ENCODE measurements around the gene TTC9. TPM values are rescaled to one million over a fixed set of nuclear protein-coding genes. Genes with fewer than 3 reads are reported as not detected.

Gene TTC9
- total RNA-seq, 1 experiment from 2014 or later, result 0.49 TPM

DNA sequence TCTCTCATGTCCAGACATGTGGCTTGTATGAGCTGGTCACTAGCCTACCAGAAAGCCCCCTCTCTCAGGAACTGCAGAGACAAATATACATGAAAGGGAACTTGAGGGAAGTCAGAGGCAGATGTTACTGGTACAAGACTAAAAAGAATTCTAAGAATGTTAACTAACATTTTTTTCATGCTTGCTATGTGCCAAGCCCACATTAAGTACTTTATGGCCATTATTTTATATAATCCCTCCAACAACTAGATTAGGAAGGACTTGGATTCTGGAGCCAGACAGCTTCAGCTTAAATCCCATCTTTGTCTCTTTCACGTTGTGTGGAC is 24.6 kb downstream of the TTC9 start:
- no peak overlapping the region for H3K27ac ChIP-seq (ENCODE audit: low read length)

DNA sequence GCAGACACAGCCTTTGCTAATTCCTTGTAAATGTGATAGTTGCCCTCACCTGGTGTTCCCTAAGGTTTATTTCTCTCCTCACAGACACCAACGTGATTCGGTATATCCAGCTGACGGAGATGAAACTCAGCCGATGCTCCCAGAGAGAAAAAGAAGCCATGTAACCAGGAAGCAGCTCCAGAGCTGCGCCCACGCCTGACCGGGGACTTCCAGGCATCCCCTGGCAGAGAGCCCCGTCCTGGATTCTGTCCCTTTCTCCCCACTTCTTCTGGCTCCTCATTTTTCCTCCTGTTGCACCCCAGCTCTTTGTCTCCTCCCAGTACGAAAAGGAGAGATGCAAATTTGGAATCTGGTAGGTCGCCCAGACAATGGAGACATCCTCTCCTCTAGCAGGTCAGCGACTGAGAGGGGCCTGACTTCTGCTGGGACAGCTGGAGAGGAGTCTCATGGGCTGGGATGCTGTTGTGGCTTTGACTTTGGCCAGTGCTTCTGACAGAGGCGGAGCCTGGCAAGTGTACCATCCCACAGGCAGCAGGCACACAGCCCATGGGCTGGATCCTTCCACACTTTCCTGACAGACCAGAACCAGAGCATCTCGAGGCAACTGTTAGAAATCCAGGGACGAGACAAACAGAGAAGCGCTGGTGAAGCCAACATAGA is 29.4 kb downstream of the TTC9 start:
- in situ Hi-C loops (cut with HindIII; ENCODE audit: low pct_unique_long_range_greater_than_20kb, low sequenced_read_pairs) (no loop called here), intact Hi-C loops (cut with micrococcal nuclease; ENCODE audit: unreplicated experiment) (no loop called here)
- BruUV-seq (replicated peaks), result no TSS peak

More for the DNA sequence above, 24.6 kb downstream of the TTC9 start:
- no TSS peak for BruUV-seq (replicated peaks)
- DNase-seq (ENCODE audit: low read depth, low spot score) (no peak), ATAC-seq (no peak)
- no peak for TF ChIP-seq POLR2AphosphoS5 (IDR thresholded peaks at IDR 0.05; ENCODE audit: low read depth, low read length)
- TF ChIP-seq, protein P1, sequence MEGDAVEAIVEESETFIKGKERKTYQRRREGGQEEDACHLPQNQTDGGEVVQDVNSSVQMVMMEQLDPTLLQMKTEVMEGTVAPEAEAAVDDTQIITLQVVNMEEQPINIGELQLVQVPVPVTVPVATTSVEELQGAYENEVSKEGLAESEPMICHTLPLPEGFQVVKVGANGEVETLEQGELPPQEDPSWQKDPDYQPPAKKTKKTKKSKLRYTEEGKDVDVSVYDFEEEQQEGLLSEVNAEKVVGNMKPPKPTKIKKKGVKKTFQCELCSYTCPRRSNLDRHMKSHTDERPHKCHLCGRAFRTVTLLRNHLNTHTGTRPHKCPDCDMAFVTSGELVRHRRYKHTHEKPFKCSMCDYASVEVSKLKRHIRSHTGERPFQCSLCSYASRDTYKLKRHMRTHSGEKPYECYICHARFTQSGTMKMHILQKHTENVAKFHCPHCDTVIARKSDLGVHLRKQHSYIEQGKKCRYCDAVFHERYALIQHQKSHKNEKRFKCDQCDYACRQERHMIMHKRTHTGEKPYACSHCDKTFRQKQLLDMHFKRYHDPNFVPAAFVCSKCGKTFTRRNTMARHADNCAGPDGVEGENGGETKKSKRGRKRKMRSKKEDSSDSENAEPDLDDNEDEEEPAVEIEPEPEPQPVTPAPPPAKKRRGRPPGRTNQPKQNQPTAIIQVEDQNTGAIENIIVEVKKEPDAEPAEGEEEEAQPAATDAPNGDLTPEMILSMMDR (IDR thresholded peaks at IDR 0.05), result no peak
- no peak for TF ChIP-seq SIN3A (IDR thresholded peaks at IDR 0.05; ENCODE audit: borderline replicate concordance, insufficient read depth, low read depth, low read length)
- no peak for TF ChIP-seq TCF7L2 (IDR thresholded peaks at IDR 0.05; ENCODE audit: low read depth, low read length)
- TF ChIP-seq, protein P2, sequence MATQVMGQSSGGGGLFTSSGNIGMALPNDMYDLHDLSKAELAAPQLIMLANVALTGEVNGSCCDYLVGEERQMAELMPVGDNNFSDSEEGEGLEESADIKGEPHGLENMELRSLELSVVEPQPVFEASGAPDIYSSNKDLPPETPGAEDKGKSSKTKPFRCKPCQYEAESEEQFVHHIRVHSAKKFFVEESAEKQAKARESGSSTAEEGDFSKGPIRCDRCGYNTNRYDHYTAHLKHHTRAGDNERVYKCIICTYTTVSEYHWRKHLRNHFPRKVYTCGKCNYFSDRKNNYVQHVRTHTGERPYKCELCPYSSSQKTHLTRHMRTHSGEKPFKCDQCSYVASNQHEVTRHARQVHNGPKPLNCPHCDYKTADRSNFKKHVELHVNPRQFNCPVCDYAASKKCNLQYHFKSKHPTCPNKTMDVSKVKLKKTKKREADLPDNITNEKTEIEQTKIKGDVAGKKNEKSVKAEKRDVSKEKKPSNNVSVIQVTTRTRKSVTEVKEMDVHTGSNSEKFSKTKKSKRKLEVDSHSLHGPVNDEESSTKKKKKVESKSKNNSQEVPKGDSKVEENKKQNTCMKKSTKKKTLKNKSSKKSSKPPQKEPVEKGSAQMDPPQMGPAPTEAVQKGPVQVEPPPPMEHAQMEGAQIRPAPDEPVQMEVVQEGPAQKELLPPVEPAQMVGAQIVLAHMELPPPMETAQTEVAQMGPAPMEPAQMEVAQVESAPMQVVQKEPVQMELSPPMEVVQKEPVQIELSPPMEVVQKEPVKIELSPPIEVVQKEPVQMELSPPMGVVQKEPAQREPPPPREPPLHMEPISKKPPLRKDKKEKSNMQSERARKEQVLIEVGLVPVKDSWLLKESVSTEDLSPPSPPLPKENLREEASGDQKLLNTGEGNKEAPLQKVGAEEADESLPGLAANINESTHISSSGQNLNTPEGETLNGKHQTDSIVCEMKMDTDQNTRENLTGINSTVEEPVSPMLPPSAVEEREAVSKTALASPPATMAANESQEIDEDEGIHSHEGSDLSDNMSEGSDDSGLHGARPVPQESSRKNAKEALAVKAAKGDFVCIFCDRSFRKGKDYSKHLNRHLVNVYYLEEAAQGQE (IDR thresholded peaks at IDR 0.05; ENCODE audit: insufficient read depth in 1 of 2, low read depth in 2 of 2, low read length in 1 of 2), result no peak
- Histone ChIP-seq H3K4me3 (ENCODE audit: low read depth in 2 of 2, low read length in 2 of 2) (no peak overlapping the region), H3K4me1 (ENCODE audit: control insufficient read depth, insufficient read depth, low read length) (no peaks in the 10 kb centered on the region; the same call in 1 of the 2 replicates), H3K9me3 (ENCODE audit: control insufficient read depth, insufficient read depth, low read depth, low read length) (no peaks in the 10 kb centered on the region), H3K36me3 (ENCODE audit: control insufficient read depth, insufficient read depth, low read length) (no peaks in the 10 kb centered on the region), H3K27me3 (ENCODE audit: control insufficient read depth, insufficient read depth, low read length) (no peaks in the 10 kb centered on the region)
- ChIA-PET CTCF (no interaction called here), POLR2A (no interaction called here)
- intact Hi-C loops (cut with micrococcal nuclease; ENCODE audit: unreplicated experiment), result no loop called here
- in situ Hi-C loops (cut with HindIII; ENCODE audit: low pct_unique_long_range_greater_than_20kb, low sequenced_read_pairs), result no loop called here

More for the DNA sequence above, 29.4 kb downstream of the TTC9 start:
- DNase-seq (ENCODE audit: low read depth, low spot score) (no peak), ATAC-seq (no peak)
- CTCF ChIA-PET, result no interaction called here
- Histone ChIP-seq H3K4me3 (ENCODE audit: low read depth in 2 of 2, low read length in 2 of 2) (no peak overlapping the region), H3K36me3 (ENCODE audit: control insufficient read depth, insufficient read depth, low read length) (no peaks in the 10 kb centered on the region), H3K4me1 (ENCODE audit: control insufficient read depth, insufficient read depth, low read length) (no peaks in the 10 kb centered on the region; the same call in 1 of the 2 replicates), H3K9me3 (ENCODE audit: control insufficient read depth, insufficient read depth, low read depth, low read length) (no peaks in the 10 kb centered on the region), H3K27ac (ENCODE audit: low read length) (no peak overlapping the region), H3K27me3 (ENCODE audit: control insufficient read depth, insufficient read depth, low read length) (no peaks in the 10 kb centered on the region)
- no peak for TF ChIP-seq SIN3A (IDR thresholded peaks at IDR 0.05; ENCODE audit: borderline replicate concordance, insufficient read depth, low read depth, low read length)
- no peak for TF ChIP-seq POLR2AphosphoS5 (IDR thresholded peaks at IDR 0.05; ENCODE audit: low read depth, low read length)
- TF ChIP-seq, protein P1 (IDR thresholded peaks at IDR 0.05), result no peak
- TF ChIP-seq, protein P2 (IDR thresholded peaks at IDR 0.05; ENCODE audit: insufficient read depth in 1 of 2, low read depth in 2 of 2, low read length in 1 of 2), result no peak
- no peak for TF ChIP-seq TCF7L2 (IDR thresholded peaks at IDR 0.05; ENCODE audit: low read depth, low read length)
- POLR2A ChIA-PET, result no interaction called here

Data from Panc1 (cell line).